GM21447 (cell line): ENCODE data around the gene ARID1B.
A peak's percentile ranks its signal among the peaks of the same experiment; 100 is the strongest.

ENCODE experiments used
- ATAC-seq: cut with Tn5 transposase; IDR thresholded peaks from one replicate; pipeline ENCODE4 v1.9.1; 2021; ENCODE audit not compliant: unreplicated experiment

Gene ARID1B

DNA sequence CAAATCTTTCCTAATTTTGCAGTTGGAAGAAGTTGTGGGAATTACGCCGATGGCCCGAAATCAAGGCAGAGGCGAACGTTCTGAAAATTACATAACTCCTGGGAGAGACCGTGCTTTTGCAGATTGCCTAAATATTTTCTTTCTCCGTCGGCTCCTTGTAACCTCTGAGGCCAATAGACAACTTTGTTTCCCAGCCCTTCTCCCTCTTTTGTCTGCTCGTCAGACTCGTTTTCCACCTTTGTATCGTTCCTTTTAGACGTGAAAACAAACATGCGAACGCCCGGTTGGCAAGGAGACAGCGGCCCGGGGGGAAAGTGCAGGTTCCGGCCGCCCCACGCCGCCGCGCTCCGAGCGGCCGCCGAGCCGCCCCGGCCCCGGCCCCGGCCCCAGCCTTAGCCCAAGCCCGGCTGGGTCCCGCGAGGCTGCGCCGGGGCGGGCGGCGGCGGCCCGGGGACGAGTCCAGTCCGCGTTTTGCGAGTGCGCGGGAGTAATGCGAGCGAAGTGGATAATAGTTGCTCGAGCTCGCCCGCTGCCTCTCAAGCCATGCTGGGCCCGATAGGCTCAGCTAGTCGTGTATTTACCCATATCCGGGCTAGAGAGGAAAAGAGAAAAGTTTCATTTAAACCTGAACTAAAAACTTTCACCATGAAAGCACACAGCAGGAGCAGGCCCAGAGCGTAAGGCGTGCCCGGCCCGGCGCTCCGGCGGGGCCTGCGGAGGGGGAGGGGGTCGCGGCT, at the start of gene ARID1B:
Gene ARID1B, plus strand, starts transcription at position 539 of the 737 bp plus-strand sequence. CDS start 303 bp downstream, outside the sequence.
- peak; percentile 37 for ATAC-seq

DNA sequence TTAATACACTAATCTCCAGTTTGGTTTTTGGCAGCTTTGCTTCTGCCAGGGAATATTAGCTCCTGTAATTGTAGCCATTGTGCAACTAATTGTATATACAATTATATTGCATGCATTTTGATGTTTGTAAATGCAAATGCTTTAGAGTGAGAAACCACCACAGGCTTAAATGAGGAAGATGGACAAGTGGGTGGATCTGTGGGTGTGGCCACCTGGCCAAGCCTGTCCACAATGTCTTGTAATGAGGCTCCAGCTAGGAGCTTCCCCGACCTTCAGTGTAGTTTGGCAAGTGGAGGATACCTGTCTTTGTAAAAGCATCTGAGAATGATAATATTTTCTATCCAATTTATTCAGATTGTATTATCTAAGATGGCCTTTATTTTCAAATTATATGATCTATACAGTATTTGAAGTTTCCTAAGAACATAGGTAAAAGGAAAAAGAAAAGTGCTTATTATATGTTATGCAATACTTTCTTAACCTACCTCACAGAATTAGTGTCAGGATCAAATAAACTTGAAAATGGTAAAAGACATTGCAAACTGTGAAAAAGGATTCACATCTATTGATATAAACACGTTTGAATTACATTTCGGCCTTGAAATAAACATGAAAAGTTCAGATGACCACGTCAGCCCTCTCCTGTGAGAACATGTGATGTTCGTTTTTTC, 49.3 kb upstream of the ARID1B start:
- no peak for ATAC-seq

DNA sequence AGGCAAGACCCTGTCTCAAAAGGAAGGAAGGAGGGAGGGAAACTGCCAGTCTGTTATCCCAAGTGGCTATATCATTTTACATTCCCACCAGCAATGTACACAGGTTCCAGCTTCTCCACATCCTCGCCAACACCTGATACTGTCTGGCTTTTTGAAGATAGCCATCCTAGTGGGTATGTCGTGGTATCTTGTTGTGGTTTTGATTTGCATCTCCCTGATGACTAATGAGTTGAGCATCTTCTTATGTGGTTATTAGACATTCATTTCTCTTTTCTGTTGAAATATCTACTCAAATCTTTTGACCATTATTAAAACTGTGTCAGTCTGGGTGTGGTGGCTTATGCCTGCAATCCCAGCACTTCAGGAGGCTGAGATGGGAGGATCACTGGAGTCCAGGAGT, 47.9 kb upstream of the ARID1B start:
- ATAC-seq = no peak

DNA sequence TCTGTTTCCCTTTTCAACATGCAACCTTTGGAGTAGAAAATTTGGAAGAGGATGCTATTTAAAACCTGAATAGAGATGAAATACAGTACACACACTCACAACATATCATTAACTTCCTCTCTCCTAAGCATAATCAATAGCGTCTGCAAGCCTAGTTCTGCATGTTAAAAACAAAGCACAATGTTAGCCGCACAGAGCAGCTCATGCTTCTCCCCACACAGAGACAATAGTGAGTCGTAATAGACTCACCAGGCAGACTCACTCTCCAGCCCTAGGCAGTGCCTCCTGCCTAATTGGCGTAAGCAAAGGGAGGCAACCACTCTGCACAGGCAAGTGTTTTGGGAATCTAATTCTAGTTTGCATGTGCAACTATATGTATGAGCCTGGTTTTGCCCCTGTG, 45.8 kb upstream of the ARID1B start:
- ATAC-seq = no peak

GRCh38 chr6:156735751-156736150, 41.4 kb upstream of the ARID1B start:
- no peak for ATAC-seq

GRCh38 chr6:156740604-156741003, 36.6 kb upstream of the ARID1B start:
- no peak for ATAC-seq

DNA sequence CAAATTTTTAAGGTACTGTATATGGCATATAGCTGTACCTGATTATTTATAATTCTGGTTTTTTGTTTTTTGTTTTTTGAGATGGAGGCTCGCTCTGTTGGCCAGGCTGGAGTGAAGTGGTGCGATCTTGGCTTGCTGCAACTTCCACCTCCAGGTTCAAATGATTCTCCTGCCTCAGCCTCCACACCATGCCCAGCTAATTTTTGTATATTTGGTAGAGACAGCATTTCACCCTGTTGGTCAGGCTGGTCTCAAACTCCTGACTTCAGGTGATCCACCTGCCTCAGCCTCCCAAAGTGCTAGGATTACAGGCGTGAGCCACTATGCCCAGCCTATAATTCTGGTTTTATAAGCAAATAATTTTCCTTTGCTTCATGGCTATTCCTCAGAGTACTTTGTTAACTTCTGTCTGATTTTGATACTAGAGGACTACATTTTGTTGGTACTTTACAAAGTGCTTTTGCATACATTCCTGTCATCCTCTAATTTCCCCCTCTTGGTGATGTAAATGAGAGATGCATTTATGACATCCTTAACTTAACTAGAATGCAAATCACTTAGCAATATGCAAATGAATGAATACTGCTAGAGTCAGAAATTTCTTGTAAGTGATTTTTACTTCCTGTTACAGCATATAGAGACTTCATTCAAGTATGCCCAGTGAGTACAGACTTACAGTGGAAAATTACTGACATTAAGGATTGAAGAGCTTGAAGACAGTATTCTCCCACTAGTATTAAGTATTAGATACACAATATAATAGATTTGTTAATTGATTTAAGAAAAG, 35.7 kb upstream of the ARID1B start:
- ATAC-seq = peak; percentile 58

DNA sequence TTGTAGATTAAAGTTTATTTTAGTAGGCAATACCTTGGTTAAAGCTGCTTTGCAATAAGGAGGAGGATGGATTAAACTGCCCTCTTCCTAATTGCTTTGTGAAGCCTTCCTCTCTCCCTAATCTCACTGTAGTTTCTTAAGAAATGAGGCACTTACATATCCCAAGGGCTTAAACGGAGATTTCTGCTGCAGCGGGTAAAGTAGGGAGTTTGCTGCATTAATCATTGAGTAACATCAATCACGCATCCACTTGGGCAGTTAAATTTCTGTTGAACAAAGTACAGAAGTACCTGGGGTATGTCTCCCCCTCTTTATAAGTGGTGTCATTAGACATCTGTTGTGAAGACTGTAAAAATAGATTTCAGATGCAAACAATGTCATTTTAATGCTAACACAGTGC, 29.5 kb upstream of the ARID1B start:
- no peak for ATAC-seq

GRCh38 chr6:156748504-156748903, 28.7 kb upstream of the ARID1B start:
- ATAC-seq = no peak

GRCh38 chr6:156752666-156753301, 24.4 kb upstream of the ARID1B start:
- ATAC-seq = peak; percentile 60

DNA sequence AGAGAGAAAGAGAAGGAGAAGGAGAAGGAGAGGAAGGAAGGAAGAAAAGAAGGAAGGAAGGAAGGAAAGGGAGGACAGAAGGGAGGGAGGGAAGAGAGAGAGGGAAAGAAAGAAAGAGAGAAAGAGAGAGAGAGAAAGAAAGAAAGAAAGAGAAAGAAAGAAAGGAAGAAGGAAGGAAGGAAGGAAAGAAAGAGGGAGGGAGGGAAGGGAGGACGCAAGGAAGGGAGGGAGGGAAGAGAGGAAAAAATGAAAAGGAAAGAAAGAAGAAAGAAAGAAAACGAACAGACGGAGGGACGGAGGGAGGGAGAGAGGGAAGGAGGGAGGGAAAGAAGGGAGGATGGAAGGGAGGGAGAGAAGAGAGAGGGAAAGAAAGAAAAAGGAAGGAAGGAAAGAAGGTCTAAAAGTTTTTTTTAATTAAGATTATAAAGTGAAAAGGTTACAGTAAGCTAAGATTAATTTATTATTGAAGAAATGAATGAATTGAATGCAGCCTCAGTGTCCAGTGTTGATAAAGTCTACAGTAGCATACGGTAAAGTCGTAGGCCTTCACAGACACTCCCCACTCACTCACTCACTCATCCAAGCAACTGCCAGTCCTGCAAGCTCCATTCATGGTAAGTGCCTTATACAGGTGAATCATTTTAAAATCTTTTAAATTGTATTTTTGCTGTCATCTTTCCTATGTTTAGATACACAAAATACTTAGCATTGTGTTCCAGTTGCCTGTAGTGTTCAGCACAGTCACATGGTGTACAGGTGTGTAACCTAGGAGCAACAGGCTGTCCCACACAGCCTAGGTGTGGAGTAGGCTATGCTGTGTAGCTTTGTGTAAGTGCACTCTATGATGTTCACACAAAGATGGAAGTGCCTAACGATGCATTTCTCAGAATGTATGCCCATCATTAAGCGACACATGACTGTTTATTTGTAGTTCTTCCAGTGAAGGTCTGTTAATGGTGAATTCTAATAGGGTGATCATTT, 20.3 kb upstream of the ARID1B start:
- ATAC-seq = no peak

DNA sequence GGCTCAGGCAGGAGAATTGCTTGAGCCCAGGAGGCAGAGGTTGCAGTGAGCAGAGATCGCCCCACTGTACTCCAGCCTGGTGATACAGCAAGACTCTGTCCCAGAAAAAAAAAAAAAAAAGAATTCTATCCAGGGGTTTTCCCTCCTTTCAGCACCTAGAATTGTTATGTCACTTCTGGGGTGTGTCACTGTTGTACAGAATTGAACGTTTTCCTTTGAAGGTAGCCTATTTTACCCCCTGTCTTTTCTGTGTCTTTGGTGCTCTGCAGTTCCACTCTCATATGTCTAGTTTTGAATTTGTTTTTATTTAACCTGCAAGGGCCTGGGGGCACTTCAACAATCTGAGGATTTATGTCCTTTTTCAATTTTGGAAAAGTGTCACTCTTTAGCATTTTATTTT, 19.3 kb upstream of the ARID1B start:
- no peak for ATAC-seq

DNA sequence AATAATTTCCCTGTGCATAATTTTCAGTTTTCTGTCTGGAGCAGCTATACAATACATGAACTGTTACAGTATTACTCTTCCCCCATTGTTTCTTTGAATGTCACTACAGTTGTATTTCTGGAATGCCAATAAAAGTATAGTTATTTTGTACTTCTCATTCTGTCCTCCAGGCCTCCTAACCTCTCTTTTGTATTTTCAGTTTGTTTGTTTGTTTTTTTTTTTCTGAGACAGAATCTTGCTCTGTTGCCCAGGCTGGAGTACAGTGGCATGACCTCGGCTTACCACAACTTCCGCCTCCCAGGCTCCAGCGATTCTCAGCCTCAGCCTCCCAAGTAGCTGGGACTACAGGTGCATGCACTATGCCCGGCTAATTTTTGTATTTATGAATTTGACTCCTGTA, 16.8 kb upstream of the ARID1B start:
- ATAC-seq = no peak

GRCh38 chr6:156762547-156762946, 14.6 kb upstream of the ARID1B start:
- no peak for ATAC-seq

GRCh38 chr6:156765117-156765516, 12.1 kb upstream of the ARID1B start:
- ATAC-seq = no peak

- peak; percentile 90 for ATAC-seq
Observed at GRCh38 chr6:156767603-156768467, 9.3 kb upstream of the ARID1B start.

DNA sequence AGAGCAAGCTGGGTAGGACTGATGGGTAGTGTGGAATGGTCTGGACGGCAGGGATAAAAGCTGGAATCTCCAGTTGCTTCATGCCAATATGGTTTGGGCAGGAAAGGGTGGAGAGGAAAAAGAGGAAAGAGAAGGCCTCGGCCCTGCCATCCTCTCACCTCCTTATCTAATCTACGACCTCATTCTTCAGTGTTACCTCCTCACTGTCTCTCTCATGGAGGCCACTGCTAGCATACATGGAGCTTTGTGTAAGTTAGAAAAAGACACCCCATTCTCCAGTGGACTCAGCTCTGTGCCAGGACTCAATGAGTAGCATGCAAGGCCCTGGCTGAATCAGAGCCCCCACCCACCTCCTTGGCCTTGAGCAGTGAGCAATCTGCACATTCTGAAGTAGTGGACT, 6.1 kb upstream of the ARID1B start:
- no peak for ATAC-seq

GRCh38 chr6:156771761-156772160, 5.4 kb upstream of the ARID1B start:
- no peak for ATAC-seq

DNA sequence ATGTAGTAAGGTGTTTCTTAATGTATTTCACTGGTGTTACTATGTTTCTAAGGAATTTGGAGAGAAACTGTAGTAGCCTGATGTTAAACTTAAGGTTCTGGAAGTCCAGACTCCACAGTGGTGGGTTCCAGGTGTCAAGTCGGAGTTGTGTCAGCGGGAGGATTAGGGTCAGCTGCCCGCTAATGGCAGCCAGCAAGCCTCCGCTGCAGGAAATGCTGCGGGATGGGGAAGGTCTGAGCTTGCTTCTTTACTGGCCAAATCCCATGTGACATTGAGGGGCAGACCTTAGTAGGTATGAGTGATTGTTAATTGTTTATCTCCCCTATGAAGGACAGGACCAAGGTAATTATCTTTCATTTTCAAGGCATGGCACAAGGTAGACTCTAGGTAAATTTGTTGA, 3.7 kb upstream of the ARID1B start:
- no peak for ATAC-seq
